HepG2 (cell line): Measurements from ENCODE around the gene RDH13. TPM values are rescaled to one million over a fixed set of nuclear protein-coding genes. Genes with fewer than 3 reads are reported as not detected.

ENCODE experiments used
- BORCS8-MEF2B ChIP-seq: sonication (generic); formaldehyde crosslinking; IDR thresholded peaks from 2 replicates; pipeline ENCODE4 v1.8.0; 2022; ENCODE audit warnings: mild to moderate bottlenecking, missing genetic modification reagents
- DMAP1 ChIP-seq: IDR thresholded peaks from 2 replicates; pipeline ENCODE4 v1.6.1; 2016
- EHMT2 ChIP-seq: fragments of 200-600 bp; sonication (generic); IDR thresholded peaks from 2 replicates; pipeline ENCODE4 v1.7.0; 2017; ENCODE audit warnings: antibody characterized with exemption, low read depth, low read length, borderline replicate concordance
- GABPA ChIP-seq, 2 experiments: IDR thresholded peaks; 2 replicates each; pipeline ENCODE4 v1.6.1; 2011 to 2016; ENCODE audit warnings: low read depth in 2 of 2, low read length in 1 of 2, missing biosample characterization in 1 of 2, missing genetic modification characterization in 1 of 2
- HIC2 ChIP-seq: sonication (generic); formaldehyde crosslinking; IDR thresholded peaks from 2 replicates; pipeline ENCODE4 v1.9.0; 2022; ENCODE audit warnings: low read depth, missing genetic modification reagents
- HOXA9 ChIP-seq: sonication (generic); formaldehyde crosslinking; IDR thresholded peaks from 2 replicates; pipeline ENCODE4 v1.8.1; 2022; ENCODE audit warnings: missing genetic modification reagents, mild to moderate bottlenecking, moderate library complexity, borderline replicate concordance
- MAZ ChIP-seq, 2 experiments: sonication (generic) in 1 of 2; formaldehyde crosslinking in 1 of 2; IDR thresholded peaks; 2 replicates each; pipeline versions ENCODE4 v1.5.0 to v1.6.1; 2012 to 2020; ENCODE audit warnings: low read depth in 2 of 2, mild to moderate bottlenecking in 2 of 2, borderline replicate concordance in 1 of 2, improper control_type of control experiment in 1 of 2, low read length in 1 of 2, missing genetic modification reagents in 1 of 2, moderate library complexity in 1 of 2
- NCOA2 ChIP-seq: sonication (generic); formaldehyde crosslinking; IDR thresholded peaks from 2 replicates; pipeline ENCODE4 v1.8.0; 2022; ENCODE audit warnings: inconsistent platforms
- NFRKB ChIP-seq: fragments of 450-650 bp; IDR thresholded peaks from 2 replicates; pipeline ENCODE4 v1.6.1; 2017
- NRL ChIP-seq: sonication (generic); formaldehyde crosslinking; IDR thresholded peaks from 2 replicates; pipeline ENCODE4 v1.5.0; 2020; ENCODE audit warnings: missing genetic modification reagents, mild to moderate bottlenecking, moderate library complexity, borderline replicate concordance
- PHB2 ChIP-seq: fragments of 450-650 bp; IDR thresholded peaks from 2 replicates; pipeline ENCODE4 v1.6.1; 2018; ENCODE audit not compliant: partially characterized antibody
- REL ChIP-seq: sonication (generic); formaldehyde crosslinking; conservative IDR thresholded peaks from 2 replicates; pipeline ENCODE4 v1.8.0; 2022; ENCODE audit warnings: mild to moderate bottlenecking, missing genetic modification reagents, moderate library complexity
- TCF12 ChIP-seq, 2 experiments: fragments of 450-650 bp in 1 of 2; sonication (generic) in 1 of 2; formaldehyde crosslinking in 1 of 2; IDR thresholded peaks; 2 replicates each; pipeline versions ENCODE4 v1.6.1 to v1.8.0; 2017 to 2022; ENCODE audit warnings: antibody characterized with exemption in 1 of 2, mild to moderate bottlenecking in 1 of 2, missing genetic modification reagents in 1 of 2, moderate library complexity in 1 of 2
- TERF1 ChIP-seq: sonication (generic); formaldehyde crosslinking; IDR thresholded peaks from 2 replicates; pipeline ENCODE4 v1.8.0; 2022; ENCODE audit warnings: mild to moderate bottlenecking, missing genetic modification reagents, moderate library complexity
- ZBTB38 ChIP-seq: sonication (generic); formaldehyde crosslinking; IDR thresholded peaks from 2 replicates; pipeline ENCODE4 v1.5.1; 2020; ENCODE audit warnings: mild to moderate bottlenecking, missing genetic modification reagents
- ZBTB7B ChIP-seq: sonication (generic); formaldehyde crosslinking; IDR thresholded peaks from 2 replicates; pipeline ENCODE4 v1.4.0; 2020; ENCODE audit warnings: missing genetic modification reagents
- ZFY ChIP-seq: sonication (generic); formaldehyde crosslinking; IDR thresholded peaks from 2 replicates; pipeline ENCODE4 v1.4.0; 2020; ENCODE audit warnings: missing genetic modification reagents
- ZNF138 ChIP-seq: sonication (generic); formaldehyde crosslinking; IDR thresholded peaks from 2 replicates; pipeline ENCODE4 v1.5.0; 2020; ENCODE audit warnings: mild to moderate bottlenecking, low read depth, missing genetic modification reagents
- ZNF333 ChIP-seq: sonication (generic); formaldehyde crosslinking; IDR thresholded peaks from 2 replicates; pipeline ENCODE4 v1.4.0; 2020; ENCODE audit warnings: mild to moderate bottlenecking, missing genetic modification reagents, borderline replicate concordance
- ZNF556 ChIP-seq: sonication (generic); formaldehyde crosslinking; IDR thresholded peaks from 2 replicates; pipeline ENCODE4 v1.4.0; 2020; ENCODE audit warnings: mild to moderate bottlenecking, missing genetic modification reagents, borderline replicate concordance
- ZNF607 ChIP-seq: sonication (generic); formaldehyde crosslinking; IDR thresholded peaks from 2 replicates; pipeline ENCODE4 v1.5.1; 2020; ENCODE audit warnings: missing genetic modification reagents, mild to moderate bottlenecking, borderline replicate concordance
- ZNF724P ChIP-seq: sonication (generic); formaldehyde crosslinking; IDR thresholded peaks from 2 replicates; pipeline ENCODE4 v1.8.0; 2022; ENCODE audit warnings: missing genetic modification reagents, borderline replicate concordance
- polyA plus RNA-seq, 8 experiments: library from polyadenylated mRNA; depleted of rRNA in 3 of 8; stranded (reverse) in 7 of 8; unstranded in 1 of 8; fragments of >200 nt; fragmentation: Illumina TruSeq in 4 of 8; extraction: Trizol in 4 of 8; gene quantifications; 2 replicates each; pipeline versions ENCODE4 v1.2.1 to v1.2.3, GENCODE V29; 2011 to 2016; ENCODE audit warnings: low read depth in 4 of 8, missing spikeins in 1 of 8, mixed read lengths in 1 of 8; ENCODE audit not compliant: insufficient read depth in 1 of 8
- total RNA-seq, 5 experiments: library from RNA; depleted of rRNA; stranded (reverse); fragments of >200 nt; fragmentation: Illumina TruSeq; extraction: Trizol; gene quantifications; 2 replicates each; pipeline ENCODE4 v1.2.3, GENCODE V29; 2016; ENCODE audit warnings: low read depth in 1 of 5
- TF ChIP-seq, protein P1 (sequence below): sonication (generic); formaldehyde crosslinking; IDR thresholded peaks from 2 replicates; pipeline ENCODE4 v1.5.0; 2020; ENCODE audit warnings: missing genetic modification reagents
- TF ChIP-seq, protein P2 (sequence below): sonication (generic); formaldehyde crosslinking; IDR thresholded peaks from 2 replicates; pipeline ENCODE4 v1.5.1; 2020; ENCODE audit warnings: missing genetic modification reagents, mild to moderate bottlenecking, borderline replicate concordance

RDH13 gene
- total and polyA plus RNA-seq, 2 of the 13 experiments (the other 11 are each of a cell fraction or from before 2014, with no cell fraction given), result 13.4 to 21.5 TPM

GRCh38 chr19:55062735-55063491, at the start of gene RDH13 (continued):
- TF ChIP-seq TERF1 (no peak), TCF12 (IDR thresholded peaks at IDR 0.05) (no peak), TCF12 (CRISPR knock-in tag; IDR thresholded peaks at IDR 0.05) (no peak), NRL (CRISPR knock-in tag) (no peak), ZNF556 (peak; percentile 38; the same call in 1 of the 2 replicates), NCOA2 (CRISPR knock-in tag) (no peak), ZNF138 (CRISPR knock-in tag) (no peak), PHB2 (no peak), MAZ (IDR thresholded peaks at IDR 0.05; ENCODE audit: borderline replicate concordance, low read depth, low read length) (no peak), MAZ (CRISPR knock-in tag; IDR thresholded peaks at IDR 0.05; ENCODE audit: low read depth) (0 out of 2 replicates have a peak, but pooled peaks have one; percentile 29), HIC2 (CRISPR knock-in tag) (no peak), BORCS8-MEF2B (CRISPR knock-in tag) (no peak), ZBTB7B (CRISPR knock-in tag) (no peak), REL (CRISPR knock-in tag) (no peak), HOXA9 (CRISPR knock-in tag) (no peak), DMAP1 (peak; percentile 38; the same call in 1 of the 2 replicates), ZNF724P (CRISPR knock-in tag) (no peak), ZBTB38 (CRISPR knock-in tag) (no peak), ZNF607 (CRISPR knock-in tag) (no peak), NFRKB (no peak), ZNF333 (CRISPR knock-in tag) (no peak), GABPA (IDR thresholded peaks at IDR 0.05; ENCODE audit: low read depth, low read length) (peak; percentile 65), GABPA (CRISPR knock-in tag; IDR thresholded peaks at IDR 0.05; ENCODE audit: low read depth) (no peak), EHMT2 (no peak), ZFY (CRISPR knock-in tag) (peak; percentile 72)
- TF ChIP-seq, protein P1, sequence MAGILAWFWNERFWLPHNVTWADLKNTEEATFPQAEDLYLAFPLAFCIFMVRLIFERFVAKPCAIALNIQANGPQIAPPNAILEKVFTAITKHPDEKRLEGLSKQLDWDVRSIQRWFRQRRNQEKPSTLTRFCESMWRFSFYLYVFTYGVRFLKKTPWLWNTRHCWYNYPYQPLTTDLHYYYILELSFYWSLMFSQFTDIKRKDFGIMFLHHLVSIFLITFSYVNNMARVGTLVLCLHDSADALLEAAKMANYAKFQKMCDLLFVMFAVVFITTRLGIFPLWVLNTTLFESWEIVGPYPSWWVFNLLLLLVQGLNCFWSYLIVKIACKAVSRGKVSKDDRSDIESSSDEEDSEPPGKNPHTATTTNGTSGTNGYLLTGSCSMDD (CRISPR knock-in tag), result no peak
- TF ChIP-seq, protein P2, sequence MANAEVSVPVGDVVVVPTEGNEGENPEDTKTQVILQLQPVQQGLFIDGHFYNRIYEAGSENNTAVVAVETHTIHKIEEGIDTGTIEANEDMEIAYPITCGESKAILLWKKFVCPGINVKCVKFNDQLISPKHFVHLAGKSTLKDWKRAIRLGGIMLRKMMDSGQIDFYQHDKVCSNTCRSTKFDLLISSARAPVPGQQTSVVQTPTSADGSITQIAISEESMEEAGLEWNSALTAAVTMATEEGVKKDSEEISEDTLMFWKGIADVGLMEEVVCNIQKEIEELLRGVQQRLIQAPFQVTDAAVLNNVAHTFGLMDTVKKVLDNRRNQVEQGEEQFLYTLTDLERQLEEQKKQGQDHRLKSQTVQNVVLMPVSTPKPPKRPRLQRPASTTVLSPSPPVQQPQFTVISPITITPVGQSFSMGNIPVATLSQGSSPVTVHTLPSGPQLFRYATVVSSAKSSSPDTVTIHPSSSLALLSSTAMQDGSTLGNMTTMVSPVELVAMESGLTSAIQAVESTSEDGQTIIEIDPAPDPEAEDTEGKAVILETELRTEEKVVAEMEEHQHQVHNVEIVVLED, result peak; percentile 53; the same call in 1 of the 2 replicates
